Suppressor macrophage treated with lipopolysaccharide for 4 hours (primary cell): Measurements from ENCODE around the gene CDH4.

Experiments used
- DNase-seq: peaks from one replicate; pipeline ENCODE4 v3.0.0-alpha.2; 2020

The CDH4 gene

DNA sequence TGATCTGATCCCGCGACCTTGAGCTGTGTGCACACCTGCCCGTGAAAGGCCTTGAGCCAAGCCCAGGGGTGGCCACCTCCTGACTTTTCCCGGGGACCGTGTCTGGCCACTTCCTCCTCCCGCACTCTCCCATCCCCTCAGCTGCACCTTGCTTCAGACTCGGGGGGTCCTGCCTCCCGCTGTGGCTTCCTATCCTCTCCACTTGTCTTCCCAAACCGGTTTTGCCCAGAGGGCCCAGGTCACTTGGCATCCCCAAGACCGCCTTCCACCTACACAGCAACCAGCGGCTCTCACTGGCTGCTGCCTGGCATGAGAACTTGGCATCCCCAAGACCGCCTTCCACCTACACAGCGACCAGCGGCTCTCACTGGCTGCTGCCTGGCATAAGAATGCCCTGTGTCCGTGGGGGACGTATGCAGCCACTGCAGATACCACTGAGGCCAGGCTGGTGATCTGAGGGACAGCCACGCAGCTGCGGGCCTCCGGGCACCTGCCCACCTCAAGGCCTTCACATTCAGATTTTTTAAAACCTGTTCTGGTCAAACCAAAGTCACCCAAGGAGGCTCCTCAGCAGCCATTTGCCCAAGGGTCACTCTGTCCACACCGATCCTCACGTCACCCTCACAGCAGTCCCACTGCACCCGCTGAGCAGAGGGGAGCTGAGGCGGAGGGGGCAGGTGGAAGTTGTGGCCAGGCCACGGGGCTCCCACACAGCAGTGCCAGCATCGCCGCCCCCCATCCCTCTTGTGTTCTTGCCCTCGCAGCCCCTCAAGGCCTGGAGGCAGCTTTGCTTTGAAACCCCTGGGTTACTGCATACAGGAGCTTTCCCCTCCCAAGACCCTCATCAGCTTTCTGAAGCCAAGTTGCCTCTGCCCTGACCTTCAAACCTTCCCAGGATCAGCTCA lies 568.1 kb downstream of the CDH4 start:
- DNase-seq, result no peak

DNA sequence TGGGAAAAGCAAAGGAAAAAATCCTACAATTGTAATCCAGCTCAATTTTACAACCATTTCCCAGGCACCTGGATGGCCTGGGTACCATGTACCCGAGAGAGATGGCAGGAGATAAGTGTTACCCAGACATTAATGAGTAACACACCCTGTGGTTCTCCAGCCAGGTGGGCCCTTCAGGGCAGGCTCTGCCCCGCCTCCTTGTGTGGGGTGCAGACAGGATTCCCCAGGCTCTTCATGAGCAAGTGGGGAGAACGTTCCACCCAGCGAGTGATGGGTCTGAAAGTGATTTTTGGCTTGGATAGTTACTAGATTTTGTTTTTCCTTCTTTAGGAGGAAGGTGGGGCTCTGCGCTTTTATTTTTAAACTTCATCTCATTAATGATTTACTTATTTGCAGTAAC lies 569.7 kb downstream of the CDH4 start:
- DNase-seq, result no peak

DNA sequence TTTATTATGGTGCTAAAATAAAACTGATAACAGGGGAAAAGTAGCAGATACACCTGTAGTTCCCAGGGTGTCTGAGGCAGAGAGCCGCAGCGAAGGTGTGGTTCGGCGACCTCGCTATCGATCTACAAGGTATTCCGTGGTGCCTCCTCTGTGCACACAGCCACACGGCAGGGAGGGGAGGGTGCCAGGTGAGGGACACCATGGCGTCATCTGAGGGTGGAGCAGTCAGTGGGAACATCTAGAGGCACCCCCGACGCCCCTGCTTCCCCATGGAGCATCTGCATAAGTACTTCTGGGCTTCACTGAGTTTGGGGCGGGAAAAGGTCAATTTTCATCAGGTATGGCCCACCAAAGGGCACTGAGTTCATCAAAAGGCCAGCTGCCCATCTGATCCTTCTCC lies 570.3 kb downstream of the CDH4 start:
- DNase-seq, result no peak

DNA sequence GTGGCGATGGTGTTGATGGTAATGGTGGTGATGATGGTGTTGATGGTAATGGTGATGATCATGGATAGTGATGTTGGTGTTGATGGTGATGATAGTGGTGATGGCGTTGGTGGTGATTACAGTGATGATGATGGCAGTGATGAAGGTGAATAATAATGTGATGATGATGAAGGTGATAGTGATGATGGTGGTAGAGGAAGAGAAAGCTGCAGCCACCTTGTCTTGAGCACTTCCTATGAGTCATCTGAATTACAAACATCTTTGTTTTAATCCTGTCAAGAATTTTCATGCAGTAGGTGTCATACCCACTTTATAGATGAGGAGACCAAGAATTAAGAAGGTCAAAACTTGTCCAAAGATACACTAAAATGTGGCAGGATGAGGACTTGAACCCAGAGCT lies 571.2 kb downstream of the CDH4 start:
- no peak for DNase-seq

DNA sequence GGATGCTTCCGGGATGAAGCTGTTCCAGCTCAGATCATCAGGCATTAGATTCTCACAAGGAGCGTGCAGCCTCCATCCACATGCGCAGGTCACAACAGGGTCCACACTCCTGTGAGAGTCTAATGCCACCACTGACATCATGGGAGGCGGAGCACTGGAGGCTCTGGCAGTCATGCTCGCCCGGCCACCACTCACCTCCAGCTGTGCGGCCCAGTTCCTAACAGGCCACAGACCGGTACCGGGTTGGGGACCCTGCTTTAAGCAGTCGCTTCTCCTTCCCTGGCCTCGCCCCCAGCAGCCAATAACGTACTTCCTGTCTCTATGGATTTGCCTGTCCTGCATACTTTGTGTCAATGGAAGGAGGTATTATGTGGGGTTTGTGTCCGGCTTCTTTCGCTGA lies 576.8 kb downstream of the CDH4 start:
- DNase-seq, result no peak

DNA sequence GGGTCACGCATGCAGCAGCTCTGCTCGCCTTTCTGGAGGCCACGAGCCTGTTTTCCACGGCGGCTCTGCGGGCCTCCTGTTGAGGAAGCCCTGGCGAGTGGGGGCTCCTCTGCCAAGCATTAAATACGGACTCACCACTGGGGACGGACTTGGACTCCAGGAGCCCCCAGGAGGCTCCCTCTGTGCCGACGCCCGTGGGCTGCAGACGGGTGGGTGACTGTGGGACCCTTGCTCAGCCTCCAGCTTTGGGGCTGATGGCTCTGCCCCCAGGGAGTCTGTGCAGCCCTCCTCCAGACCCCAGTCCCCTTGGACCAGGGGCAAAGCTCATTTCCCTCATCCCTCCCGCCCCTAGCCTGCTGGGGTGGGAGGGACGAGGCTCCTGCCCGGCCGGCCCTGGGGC lies 577.5 kb downstream of the CDH4 start:
- DNase-seq, result no peak

DNA sequence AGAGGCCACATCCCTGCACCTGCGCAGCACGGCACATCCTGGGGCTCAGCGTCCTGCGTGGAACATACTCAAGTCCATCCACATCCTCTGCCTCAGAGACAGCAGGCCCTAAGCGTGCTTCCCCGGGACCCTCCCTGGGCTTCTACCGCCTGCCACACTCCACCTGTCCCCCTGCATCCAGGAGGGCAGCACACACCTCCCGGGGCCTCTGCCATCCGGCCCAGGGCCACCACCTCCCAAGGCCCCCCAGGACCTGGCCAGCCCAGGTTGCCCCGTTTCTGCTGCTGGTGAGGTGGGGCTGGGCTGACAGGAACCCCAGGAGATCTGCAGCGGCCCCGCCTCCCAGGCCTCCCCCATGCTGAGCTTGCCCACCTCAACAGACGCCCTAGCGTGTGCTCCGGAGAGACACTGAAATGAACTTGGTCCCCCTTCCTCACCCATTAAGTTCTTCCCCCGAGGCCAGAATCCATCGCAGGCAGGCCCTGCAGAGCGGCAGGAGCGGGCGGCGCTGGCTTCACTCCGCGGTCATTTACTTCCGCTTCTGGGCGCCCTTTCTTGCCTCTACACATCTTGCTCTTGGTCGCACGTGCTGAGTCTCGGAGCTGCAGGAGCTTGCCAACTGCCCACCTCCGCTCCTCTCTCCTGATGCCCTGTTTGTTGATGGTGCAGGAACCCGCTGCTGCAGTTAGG lies 578.3 kb downstream of the CDH4 start:
- no peak for DNase-seq

DNA sequence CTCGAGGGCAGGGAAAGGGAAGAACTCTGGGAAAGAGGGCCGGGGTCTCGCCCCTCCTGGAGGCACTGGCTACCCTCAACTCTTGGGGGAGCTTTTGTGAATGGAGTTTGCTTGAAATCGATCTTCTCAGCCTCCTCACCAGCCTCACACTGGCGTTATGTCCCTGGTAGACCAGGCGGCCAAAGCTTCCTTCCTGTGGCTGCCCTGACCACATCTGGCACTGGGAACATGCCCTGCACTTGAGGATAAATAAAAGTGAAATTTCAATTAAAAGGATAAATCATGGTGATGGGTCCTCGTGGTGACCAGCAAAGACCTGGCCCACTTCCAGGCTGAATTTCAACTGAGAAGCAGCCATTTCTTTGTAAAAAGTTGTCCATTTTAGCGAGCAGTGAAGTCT lies 578.9 kb downstream of the CDH4 start:
- DNase-seq, result no peak

DNA sequence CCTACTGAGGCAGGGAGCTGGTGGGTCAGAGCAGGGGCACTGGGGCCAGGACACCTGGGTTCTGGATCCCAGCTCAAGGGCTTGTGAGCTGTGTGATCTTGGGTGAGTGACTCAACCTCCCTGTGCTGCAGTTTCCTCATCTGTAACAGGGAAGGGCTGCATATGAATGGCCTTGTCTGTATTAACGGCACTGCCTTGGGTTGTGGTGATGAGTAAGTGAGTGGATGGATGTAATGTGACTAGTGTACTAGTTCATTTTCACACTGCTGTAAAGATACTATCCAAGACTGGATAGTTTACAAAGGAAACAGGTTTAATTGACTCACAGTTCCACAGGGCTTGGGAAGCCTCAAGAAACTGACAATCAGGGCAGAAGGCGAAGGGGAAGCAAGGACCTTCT lies 580.1 kb downstream of the CDH4 start:
- DNase-seq, result no peak

DNA sequence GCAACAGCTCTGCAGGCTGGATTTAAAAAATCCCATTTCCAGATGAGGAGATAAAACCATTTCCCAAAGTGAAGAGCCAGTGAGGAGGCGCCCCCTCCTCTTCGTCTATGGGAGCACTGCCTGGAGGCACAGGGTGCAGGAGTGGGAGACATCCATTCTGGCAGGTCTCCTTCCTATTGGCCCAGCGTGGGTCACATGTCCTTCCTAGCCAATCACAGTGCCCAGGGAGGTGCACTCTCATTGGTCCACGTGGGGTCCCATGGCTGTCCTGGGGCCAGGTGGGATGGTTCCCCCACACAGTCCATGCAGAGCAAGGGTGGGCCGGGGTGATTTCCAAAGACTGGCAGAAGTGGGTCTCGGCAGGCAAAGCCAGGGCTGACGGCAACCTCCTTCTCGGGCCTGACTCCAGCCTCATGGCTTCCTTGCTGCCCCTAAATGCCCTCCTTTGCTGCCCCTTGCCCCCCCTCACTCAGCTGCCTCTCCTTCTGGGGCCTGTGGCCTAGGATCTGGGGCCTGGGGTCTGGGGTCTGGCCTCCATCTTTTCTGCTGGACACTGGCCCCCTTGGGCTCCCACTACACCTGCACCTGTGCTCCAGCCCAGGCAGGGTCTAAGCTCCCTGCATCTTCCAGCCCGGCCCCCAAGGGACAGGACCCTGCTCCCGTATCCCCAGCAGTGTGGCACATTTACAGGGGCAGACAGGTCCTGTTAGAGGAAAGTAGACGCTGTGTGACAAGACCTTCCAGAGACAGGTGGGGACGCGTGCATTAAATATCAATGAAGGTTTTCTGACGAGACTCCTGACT lies 581.9 kb downstream of the CDH4 start:
- no peak for DNase-seq

DNA sequence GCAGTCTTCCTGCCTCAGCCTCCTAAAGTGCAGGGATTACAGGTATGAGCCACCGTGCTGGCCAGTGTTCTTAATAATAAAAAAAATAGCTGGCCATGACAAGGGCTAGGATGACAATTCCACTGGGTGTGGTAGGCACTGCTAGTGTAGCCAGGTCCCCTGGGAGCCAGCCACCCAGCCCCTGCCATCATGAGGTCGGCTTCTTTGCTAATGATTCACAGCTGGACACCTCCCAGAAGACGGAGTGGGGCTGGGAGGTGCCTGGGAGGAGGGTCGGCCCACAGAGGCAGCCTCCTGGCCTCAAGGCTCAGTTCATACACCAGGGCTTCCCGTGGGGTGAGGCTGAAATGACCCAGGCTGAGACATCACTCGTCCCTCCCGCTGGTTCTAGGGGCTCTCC lies 583.2 kb downstream of the CDH4 start:
- DNase-seq, result no peak

DNA sequence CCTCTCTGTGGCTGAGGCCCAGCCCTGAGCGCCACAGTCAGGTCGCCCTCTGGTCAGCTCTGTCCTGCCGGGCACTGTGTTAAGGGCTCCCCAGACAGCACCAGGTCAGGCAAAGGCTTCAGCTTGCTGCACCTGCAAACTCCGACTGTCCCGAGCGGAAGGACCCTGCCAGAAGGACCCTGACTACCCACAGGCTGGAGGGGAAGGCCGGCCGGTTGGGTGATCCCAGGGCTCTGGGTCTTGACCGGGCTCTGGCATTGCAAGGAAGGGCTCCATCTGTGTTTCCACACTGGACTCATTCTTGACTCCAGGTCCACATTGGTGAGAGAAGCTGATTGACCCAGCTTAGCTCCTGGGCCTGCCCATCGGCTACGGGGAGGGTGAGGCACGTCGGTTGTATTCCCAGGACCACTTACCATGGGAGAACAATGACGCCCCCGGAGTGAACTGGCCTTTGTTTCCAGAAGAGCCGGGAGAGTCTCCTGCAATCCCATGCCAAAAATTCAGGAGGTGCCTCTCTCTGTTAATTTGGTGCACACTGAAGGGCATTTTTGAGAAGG lies 583.8 kb downstream of the CDH4 start:
- no peak for DNase-seq

DNA sequence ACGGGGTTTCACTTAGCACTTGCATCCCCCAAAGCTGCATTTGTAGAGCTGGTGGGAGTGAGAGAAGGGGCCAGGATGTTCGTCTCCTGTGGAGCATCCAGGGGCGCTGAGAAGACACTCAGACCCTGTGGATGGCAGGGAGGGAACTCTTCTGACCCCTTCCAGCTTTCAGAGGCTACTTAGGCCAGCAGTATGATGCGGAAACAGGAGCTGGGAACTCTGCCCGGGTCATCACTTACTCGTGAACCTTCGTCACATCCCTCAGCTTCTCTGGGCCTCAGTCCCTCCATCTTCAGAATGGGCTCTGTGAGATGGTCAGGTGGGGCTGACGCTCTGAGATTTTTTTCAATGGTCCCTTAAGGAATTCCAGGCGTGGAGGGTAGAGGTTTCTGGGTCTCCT lies 585.1 kb downstream of the CDH4 start:
- DNase-seq, result no peak

DNA sequence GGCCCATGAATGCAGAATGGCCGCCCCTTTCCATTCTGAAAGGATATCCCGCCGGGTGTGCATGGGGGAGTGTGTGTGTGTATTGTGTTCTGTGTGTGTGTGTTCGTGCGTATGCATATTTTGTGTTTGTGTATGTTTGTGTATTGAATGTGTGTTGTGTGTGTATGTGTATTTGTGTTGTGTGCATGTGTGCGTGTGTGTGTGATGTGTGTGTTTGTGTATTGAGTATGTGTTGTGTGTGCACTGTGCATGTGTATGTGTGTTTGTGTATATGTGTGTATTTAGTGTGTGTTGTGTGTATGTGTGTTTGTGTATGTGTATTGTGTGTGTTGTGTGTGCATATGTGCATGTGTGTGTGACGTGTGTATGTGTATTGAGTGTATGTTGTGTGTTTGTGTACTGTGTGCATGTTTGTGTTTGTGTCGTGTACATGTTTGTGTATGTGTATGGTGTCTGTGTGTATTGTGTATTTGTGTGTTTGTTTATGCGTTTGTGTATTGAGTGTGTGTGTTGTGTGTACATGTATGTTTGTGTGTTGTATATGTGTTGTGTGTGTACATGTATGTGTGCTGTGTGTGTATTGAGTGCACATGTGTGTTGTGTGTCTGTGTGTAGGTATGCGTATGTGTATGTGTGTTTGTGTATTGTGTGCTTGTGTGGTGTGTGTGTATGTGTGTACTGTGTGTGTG lies 587.3 kb downstream of the CDH4 start:
- DNase-seq, result no peak

DNA sequence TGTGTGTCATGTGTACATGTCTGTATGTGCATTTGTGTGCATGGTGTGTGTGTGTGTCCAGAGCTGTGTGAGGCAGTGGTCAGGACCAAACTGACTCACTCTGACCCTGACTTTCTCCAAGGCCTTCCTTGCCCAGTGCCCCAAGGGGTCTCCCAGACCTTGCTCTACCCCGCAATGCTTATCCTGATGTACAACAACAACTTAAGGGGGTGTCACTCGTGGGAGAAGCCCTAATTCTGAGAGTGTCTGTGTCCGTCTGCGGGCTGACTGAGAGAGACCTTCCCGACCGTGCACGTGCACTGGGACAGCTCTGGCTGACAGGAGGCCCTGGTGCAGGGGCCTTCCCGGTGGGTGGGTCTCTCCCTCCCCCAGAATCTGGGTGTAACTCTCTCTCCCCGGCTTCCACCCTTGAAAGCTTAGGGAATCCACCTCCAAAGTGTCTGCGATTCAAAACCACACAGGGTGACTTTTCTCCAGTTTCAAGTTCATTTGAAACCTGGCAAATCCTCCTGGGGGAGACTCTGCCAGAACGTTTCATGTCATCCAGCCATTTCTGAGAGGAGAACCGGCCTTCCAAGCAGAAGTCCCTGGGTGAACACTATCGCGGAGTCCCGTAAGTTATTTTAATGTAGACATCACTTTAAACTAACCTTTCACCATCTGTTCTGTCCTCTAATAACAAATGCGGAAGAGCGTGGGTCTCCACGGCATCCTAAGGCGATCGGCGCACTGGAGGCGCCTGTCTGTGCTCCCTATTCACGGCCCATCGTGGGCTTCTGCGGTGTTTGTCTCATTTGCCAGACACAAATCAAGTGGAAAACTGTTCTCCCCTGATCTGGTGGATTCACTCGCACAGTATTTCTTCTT lies 588.1 kb downstream of the CDH4 start:
- no peak for DNase-seq

DNA sequence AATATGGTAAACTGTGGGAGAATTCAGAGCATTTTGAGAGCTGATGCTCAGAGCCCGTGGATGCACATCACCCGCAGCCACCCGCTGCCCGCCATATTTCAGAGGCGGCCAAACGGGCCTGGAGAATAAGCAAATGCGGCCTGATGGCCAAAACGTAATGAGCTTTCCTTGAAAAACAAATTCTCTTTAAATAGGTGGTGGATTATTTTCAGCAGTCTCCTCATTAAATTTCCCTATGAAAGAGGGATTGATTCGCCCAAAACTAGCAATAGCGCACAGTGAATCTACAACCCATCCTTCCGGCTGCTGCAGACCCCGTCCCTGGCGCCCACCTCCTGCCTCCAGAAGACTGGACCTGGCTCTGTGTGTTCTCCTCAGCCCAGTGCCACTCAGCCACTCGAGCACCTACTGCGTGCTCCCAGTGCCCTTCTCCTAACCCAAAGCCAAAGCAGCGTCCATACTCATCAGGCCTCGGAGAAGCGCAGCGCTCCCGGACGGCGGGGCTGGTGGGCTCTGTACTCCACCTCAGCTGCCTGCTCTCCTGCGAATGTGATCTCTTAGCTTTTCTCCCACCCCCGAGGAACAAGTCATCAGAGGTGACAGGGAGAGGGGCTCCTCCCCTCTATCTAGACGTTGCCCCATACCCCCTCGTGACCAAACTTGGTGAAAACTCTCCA lies 588.9 kb downstream of the CDH4 start:
- DNase-seq, result no peak

DNA sequence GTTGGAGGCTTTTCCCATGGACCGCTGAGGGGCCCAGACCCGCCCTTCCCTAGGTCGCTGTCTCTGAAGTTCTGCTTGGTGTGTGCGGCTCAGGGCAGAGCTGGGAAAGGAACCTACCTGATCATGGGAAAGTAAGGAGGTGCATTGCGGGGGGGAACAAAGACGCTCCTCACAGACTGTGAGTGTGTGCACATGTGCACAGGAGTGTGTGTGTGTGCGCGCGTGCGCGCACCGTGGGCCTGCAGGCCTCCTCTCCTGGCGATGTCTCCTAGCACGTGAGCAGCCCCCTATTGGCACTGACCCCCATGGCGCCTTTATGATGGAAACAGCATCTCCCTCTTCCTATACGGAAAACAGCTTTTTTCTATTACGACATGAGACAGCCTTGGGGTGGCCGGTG lies 589.5 kb downstream of the CDH4 start:
- no peak for DNase-seq

DNA sequence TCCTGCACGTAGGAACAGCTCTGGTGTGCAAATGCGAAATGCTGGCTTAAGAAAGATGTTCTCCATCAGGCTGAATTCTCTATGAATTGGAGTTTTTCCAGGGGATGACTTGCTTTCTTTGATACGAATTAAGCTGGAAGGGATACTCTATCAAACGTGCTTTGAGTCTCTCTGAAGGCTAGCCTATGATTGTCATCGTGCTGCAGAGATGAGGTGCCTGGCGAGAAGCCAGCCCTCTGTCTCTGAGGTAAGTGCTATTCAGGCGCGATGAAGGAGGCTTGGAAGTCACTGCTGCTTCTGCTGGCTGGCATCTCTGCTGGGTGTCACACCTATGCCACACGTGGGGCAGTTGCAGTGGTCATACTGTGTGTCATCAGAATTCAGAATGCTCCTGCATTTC lies 589.9 kb downstream of the CDH4 start:
- no peak for DNase-seq

DNA sequence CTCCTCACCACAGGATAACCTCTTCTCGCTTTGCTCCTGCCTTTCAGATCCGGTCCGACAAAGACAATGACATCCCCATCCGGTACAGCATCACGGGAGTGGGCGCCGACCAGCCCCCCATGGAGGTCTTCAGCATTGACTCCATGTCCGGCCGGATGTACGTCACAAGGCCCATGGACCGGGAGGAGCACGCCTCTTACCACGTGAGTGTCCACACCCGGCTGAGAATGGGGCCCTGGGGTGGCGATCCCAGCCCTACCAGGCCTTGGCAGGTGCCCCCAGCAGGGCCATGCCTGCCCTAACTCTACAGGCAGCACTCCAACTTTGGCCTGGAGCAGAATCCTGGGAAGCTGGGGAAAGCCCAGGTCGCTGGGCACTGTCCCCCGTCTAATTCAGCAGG lies 592.6 kb downstream of the CDH4 start:
- DNase-seq, result no peak

DNA sequence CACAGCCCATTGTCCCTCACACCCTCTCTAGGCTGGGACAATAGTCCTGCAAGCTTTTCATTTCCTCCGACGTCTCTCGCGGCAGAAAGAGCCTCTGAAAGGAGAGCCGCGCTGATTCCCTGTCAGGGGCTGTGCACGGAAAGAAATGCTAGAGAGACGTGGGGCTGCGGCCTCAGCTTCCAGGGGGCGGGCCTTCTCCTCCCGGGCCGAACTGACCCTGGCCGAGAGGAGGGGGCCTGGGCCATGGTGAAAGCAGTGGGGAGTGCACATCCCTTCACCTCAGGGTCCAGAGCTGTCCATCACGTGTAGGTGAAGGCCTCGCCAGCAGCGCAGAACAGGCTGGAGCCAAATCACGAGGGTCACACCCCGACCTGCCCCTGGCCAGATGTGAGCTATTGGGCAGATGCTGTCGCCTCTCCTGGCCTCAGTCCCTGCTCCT lies 593.2 kb downstream of the CDH4 start:
- no peak for DNase-seq

DNA sequence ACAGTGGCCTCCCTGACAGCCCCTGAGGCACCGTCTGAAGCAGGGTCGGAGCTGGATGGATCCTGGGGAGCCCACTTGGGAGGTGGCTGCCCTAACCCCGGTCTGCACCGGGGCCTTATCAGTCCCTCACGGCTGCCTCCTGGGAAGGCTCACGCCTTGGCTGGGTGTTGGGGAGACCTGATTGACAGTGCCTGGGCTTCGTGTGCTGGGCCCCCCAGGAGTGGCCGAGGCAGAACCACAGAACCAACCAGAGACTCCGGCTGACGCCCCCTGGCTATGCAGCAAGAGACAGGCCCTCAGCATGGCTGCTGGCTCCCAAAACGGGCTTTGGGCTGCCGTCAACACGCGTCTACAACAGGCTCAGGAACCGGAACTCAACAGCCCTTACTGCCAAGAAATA lies 594.0 kb downstream of the CDH4 start:
- DNase-seq, result no peak
